ENCODE results near the gene ERICH2. TPM values are rescaled to one million over a fixed set of nuclear protein-coding genes. Genes with fewer than 3 reads are reported as not detected.
A peak's percentile ranks its signal among the peaks of the same experiment; 100 is the strongest.

The ERICH2 gene
- total and polyA plus RNA-seq, 2 of the 13 experiments (the other 11 are each of a cell fraction or from before 2014, with no cell fraction given), result not detected

- TF ChIP-seq ARID5B (CRISPR knock-in tag; IDR thresholded peaks at IDR 0.05), result peak; percentile 93
- TF ChIP-seq ZNF781 (CRISPR knock-in tag; IDR thresholded peaks at IDR 0.05; ENCODE audit: borderline replicate concordance, not compliant biosample characterization), result no peak
- TF ChIP-seq CSRNP2 (CRISPR knock-in tag; conservative IDR thresholded peaks at IDR 0.05; ENCODE audit: low read depth), result no peak
- TF ChIP-seq MTF1 (CRISPR knock-in tag; IDR thresholded peaks at IDR 0.05), result no peak
- peak; percentile 47; the same call in 1 of the 2 replicates for TF ChIP-seq SP5 (CRISPR knock-in tag; IDR thresholded peaks at IDR 0.05; ENCODE audit: borderline replicate concordance, low read depth)
- no peak for TF ChIP-seq ZNF138 (CRISPR knock-in tag; IDR thresholded peaks at IDR 0.05; ENCODE audit: low read depth)
- no peak for TF ChIP-seq ZBTB40 (IDR thresholded peaks at IDR 0.05)
- no peak for TF ChIP-seq ZBTB40 (CRISPR knock-in tag; IDR thresholded peaks at IDR 0.05)
- no peak for TF ChIP-seq SYNCRIP (IDR thresholded peaks at IDR 0.05; ENCODE audit: insufficient read depth, low read depth, low read length)
- no peak for TF ChIP-seq ZNF563 (CRISPR knock-in tag; IDR thresholded peaks at IDR 0.05)
- TF ChIP-seq IKZF5 (CRISPR knock-in tag; IDR thresholded peaks at IDR 0.05), result peak; percentile 58; the same call in 1 of the 2 replicates
- TF ChIP-seq CEBPG (CRISPR knock-in tag; IDR thresholded peaks at IDR 0.05), result peak; percentile 100
These were observed 25.8 kb upstream of the ERICH2 start (continued) for GRCh38 chr2:170744248-170745002.
